PC-3 (cell line): Measurements from ENCODE around the gene SLC25A39. TPM values are rescaled to one million over a fixed set of nuclear protein-coding genes. Genes with fewer than 3 reads are reported as not detected.

Source experiments
- ATAC-seq: fragments of 200-7000 bp; cut with Tn5 transposase; 2 replicates; pipeline ENCODE4 v1.9.1; 2020; ENCODE audit warnings: mild to moderate bottlenecking, moderate library complexity
- BruUV-seq: library from RNA; stranded (reverse); fragments of 400-500 nt; replicated peaks from 2 replicates; lab custom pipeline; 2021; lab: Mats Ljungman, UMichigan
- CTCF ChIA-PET: fragments of 300-600 bp; sonication (Branson Sonifier 250); formaldehyde crosslinking; loops from one replicate; lab custom pipeline; 2022; ENCODE audit warnings: antibody characterized with exemption; lab: Charles Lee
- POLR2A ChIA-PET: fragments of 300-600 bp; sonication (Branson Sonifier 250); formaldehyde crosslinking; loops from one replicate; lab custom pipeline; 2022; ENCODE audit warnings: antibody characterized with exemption; ENCODE audit not compliant: unreplicated experiment; lab: Charles Lee
- DNase-seq: peaks from one replicate; pipeline ENCODE4 v3.0.0-alpha.2; 2015
- H2AFZ ChIP-seq: fragments of 300-600 bp; sonication (generic); 2 replicates; pipeline ENCODE4 v1.6.0; 2016; ENCODE audit warnings: antibody characterized with exemption, low read length
- H3F3A ChIP-seq: fragments of 300-600 bp; sonication (generic); one replicate; pipeline ENCODE4 v1.6.0; 2017; ENCODE audit warnings: antibody characterized with exemption, low read length, control low read depth, mild to moderate bottlenecking; ENCODE audit not compliant: unreplicated experiment
- H3K27ac ChIP-seq: fragments of 300-600 bp; sonication (generic); 2 replicates; pipeline ENCODE4 v1.5.1; 2016; ENCODE audit warnings: mild to moderate bottlenecking, low read length
- H3K27me3 ChIP-seq: fragments of 300-600 bp; sonication (generic); 2 replicates; pipeline ENCODE4 v1.6.1; 2016; ENCODE audit warnings: low read length, mixed read lengths
- H3K36me3 ChIP-seq: fragments of 300-600 bp; sonication (generic); 2 replicates; pipeline ENCODE4 v1.6.1; 2016; ENCODE audit warnings: low read depth, mixed run types, low read length, mixed read lengths
- H3K4me1 ChIP-seq: fragments of 300-600 bp; sonication (generic); 2 replicates; pipeline ENCODE4 v1.5.1; 2016; ENCODE audit warnings: low read length; ENCODE audit not compliant: insufficient read depth
- H3K4me2 ChIP-seq: fragments of 300-600 bp; sonication (generic); 2 replicates; pipeline ENCODE4 v1.6.0; 2016; ENCODE audit warnings: low read length
- H3K4me3 ChIP-seq: fragments of 300-600 bp; sonication (generic); 2 replicates; pipeline ENCODE4 v1.5.1; 2016; ENCODE audit warnings: mild to moderate bottlenecking, low read length, mixed read lengths
- H3K79me2 ChIP-seq: fragments of 300-600 bp; sonication (generic); 2 replicates; pipeline ENCODE4 v1.6.1; 2017; ENCODE audit warnings: low read length, mixed read lengths
- H3K9ac ChIP-seq: fragments of 300-600 bp; sonication (generic); 2 replicates; pipeline ENCODE4 v1.6.0; 2016; ENCODE audit warnings: mild to moderate bottlenecking, low read length
- H3K9me2 ChIP-seq: fragments of 300-600 bp; sonication (generic); replicated peaks from 2 replicates; pipeline ENCODE4 v1.6.1; 2016; ENCODE audit warnings: mixed run types, low read length, mixed read lengths
- H3K9me3 ChIP-seq: fragments of 300-600 bp; sonication (generic); 2 replicates; pipeline ENCODE4 v1.6.1; 2016; ENCODE audit warnings: low read length, mixed read lengths
- H4K20me1 ChIP-seq: fragments of 300-600 bp; sonication (generic); 2 replicates; pipeline ENCODE4 v1.6.1; 2016; ENCODE audit warnings: low read length, mixed read lengths
- CTCF ChIP-seq: fragments of 300-600 bp; sonication (generic); conservative IDR thresholded peaks from 2 replicates; pipeline ENCODE4 v1.5.1; 2017; ENCODE audit warnings: antibody characterized with exemption, low read depth, mild to moderate bottlenecking, low read length
- EZH2 ChIP-seq: fragments of 300-600 bp; sonication (generic); IDR thresholded peaks from one replicate; pipeline ENCODE4 v1.6.1; 2017; ENCODE audit warnings: antibody characterized with exemption, mild to moderate bottlenecking, low read length; ENCODE audit not compliant: unreplicated experiment
- EZH2phosphoT487 ChIP-seq: fragments of 300-600 bp; sonication (generic); IDR thresholded peaks from 2 replicates; pipeline ENCODE4 v1.6.1; 2018; ENCODE audit warnings: mild to moderate bottlenecking, antibody characterized with exemption, low read length, borderline replicate concordance
- intact Hi-C: fragments of 100-400 bp; cut with micrococcal nuclease; formaldehyde crosslinking; loops from 2 replicates; pipeline ENCODE4 v1.9.0; 2023
- total RNA-seq: library from RNA; depleted of rRNA; stranded (reverse); fragments of >200 nt; gene quantifications from 2 replicates; pipeline ENCODE4 v1.2.3, GENCODE V29; 2014

Gene SLC25A39
- total RNA-seq, 1 experiment from 2014 or later = 726 TPM

- H3K4me1 ChIP-seq = no peaks in the 10 kb centered on the region
- no peak overlapping the region for H3K4me3 ChIP-seq
- no peaks in the 10 kb centered on the region for H3K9me2 ChIP-seq
- H3K36me3 ChIP-seq = no peaks in the 10 kb centered on the region
- H3K79me2 ChIP-seq = no peaks in the 10 kb centered on the region
- DNase-seq (no peak), ATAC-seq (no peak)
- ChIA-PET CTCF (no interaction called here), POLR2A (no interaction called here)
- H2AFZ ChIP-seq = no peak overlapping the region
- H3K27ac ChIP-seq = no peak overlapping the region
- no peak overlapping the region for H3K9ac ChIP-seq
- H3K27me3 ChIP-seq = no peaks in the 10 kb centered on the region
- no peak overlapping the region for H3K4me2 ChIP-seq
- TF ChIP-seq EZH2 (no peak), CTCF (no peak)
- intact Hi-C loops = no loop called here
- no peaks in the 10 kb centered on the region for H3F3A ChIP-seq
- H3K9me3 ChIP-seq = no peaks in the 10 kb centered on the region
- H4K20me1 ChIP-seq = no peaks in the 10 kb centered on the region
- no TSS peak for BruUV-seq
These were observed 37.0 kb downstream of the SLC25A39 start for GRCh38 chr17:44287651-44288050.

DNA sequence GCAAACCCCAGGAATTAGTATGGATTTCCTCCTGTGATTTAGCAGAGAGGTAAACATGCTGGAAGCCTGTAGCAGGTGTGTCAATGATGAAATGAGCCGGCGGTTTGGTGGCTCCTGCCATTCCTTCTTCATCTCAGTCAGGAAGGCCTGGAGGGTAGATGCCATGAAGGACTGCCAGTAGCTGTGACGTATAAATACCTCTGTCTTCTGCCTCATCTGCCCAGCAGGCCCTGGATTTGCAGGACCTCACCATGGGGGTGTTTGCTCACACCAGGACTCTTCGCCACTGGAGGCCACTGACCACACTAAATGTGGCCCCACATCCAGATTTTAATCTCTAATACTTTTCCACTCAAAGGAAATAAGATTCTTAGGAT is 40.6 kb downstream of the SLC25A39 start:
- DNase-seq = no peak
- H3K9ac ChIP-seq = no peak overlapping the region
- H3K36me3 ChIP-seq = no peaks in the 10 kb centered on the region
- H3K9me3 ChIP-seq = no peaks in the 10 kb centered on the region
- H3K79me2 ChIP-seq = no peaks in the 10 kb centered on the region
- ChIA-PET POLR2A (no interaction called here), CTCF (no interaction called here)
- no peak overlapping the region for H3K27ac ChIP-seq
- no peak for TF ChIP-seq EZH2phosphoT487
- no peak for TF ChIP-seq CTCF
- TF ChIP-seq EZH2 = no peak
- H3K4me2 ChIP-seq = no peak overlapping the region
- no peaks in the 10 kb centered on the region for H3F3A ChIP-seq
- intact Hi-C loops = no loop called here
- H2AFZ ChIP-seq = no peak overlapping the region
- H3K27me3 ChIP-seq = no peaks in the 10 kb centered on the region
- H4K20me1 ChIP-seq = no peaks in the 10 kb centered on the region
- H3K4me1 ChIP-seq = peaks cover 12% of the 10 kb centered on the region
- H3K4me3 ChIP-seq = no peak overlapping the region
- no peak for ATAC-seq
- H3K9me2 ChIP-seq = no peaks in the 10 kb centered on the region
- no TSS peak for BruUV-seq

DNA sequence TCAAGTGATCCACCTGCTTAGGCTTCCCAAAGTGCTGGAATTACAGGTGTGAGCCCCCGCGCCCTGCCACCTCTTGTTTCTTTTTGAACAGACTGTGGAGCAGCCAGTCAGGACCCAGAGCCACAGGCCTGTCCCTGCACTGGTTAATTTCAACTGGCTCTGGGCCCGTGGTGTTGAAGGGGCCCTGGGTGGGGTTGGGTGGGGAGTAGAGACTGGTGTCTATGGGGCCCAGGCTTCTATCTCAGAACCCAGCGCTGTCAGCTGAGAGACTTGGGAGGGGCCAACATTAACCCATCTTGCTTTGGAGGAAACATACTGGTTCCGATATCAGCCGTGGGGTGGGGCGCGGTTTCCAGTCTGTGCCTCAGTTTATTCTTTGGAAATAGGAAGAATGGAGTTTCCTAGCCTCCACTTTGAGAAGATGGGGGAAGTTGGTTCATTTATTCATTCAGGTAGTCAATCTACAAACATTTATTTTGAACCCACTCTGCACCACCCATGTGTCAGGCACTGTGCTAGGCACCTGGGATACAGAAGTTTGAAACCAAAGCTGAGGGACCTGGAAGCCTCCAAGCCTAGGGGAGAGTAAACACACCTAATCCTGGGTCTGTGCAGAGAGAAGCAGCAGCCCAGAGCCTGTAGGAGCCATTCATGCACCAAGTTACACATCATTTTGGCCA is 41.1 kb downstream of the SLC25A39 start:
- no TSS peak for BruUV-seq
- no peak overlapping the region for H3K9ac ChIP-seq
- no peaks in the 10 kb centered on the region for H4K20me1 ChIP-seq
- H3K27ac ChIP-seq = no peak overlapping the region
- ChIA-PET CTCF (no interaction called here), POLR2A (no interaction called here)
- no peaks in the 10 kb centered on the region for H3K9me2 ChIP-seq
- no peak for ATAC-seq
- peaks cover 12% of the 10 kb centered on the region for H3K4me1 ChIP-seq
- H3K4me2 ChIP-seq = no peak overlapping the region
- no peaks in the 10 kb centered on the region for H3F3A ChIP-seq
- DNase-seq = no peak
- H3K4me3 ChIP-seq = no peak overlapping the region
- H2AFZ ChIP-seq = no peak overlapping the region
- H3K27me3 ChIP-seq = no peaks in the 10 kb centered on the region
- no peaks in the 10 kb centered on the region for H3K9me3 ChIP-seq
- no peak for TF ChIP-seq EZH2phosphoT487
- no peak for TF ChIP-seq EZH2
- TF ChIP-seq CTCF = no peak
- no peaks in the 10 kb centered on the region for H3K79me2 ChIP-seq
- no peaks in the 10 kb centered on the region for H3K36me3 ChIP-seq
- intact Hi-C loops = no loop called here
